HepG2 (cell line): ENCODE measurements around the gene CCDC28A.

Experiments
- CHD2 ChIP-seq: IDR thresholded peaks from 2 replicates; pipeline ENCODE4 v1.6.1; 2011; ENCODE audit warnings: low read depth, low read length, improper control_type of control experiment
- CREB1 ChIP-seq, 2 experiments: fragments of 450-650 bp in 1 of 2; IDR thresholded peaks; 2 replicates each; pipeline ENCODE4 v1.6.1; 2016 to 2017; ENCODE audit warnings: control low read depth in 1 of 2, mild to moderate bottlenecking in 1 of 2, missing compliant biosample characterization in 1 of 2, missing genetic modification characterization in 1 of 2
- IRF2 ChIP-seq: IDR thresholded peaks from 2 replicates; pipeline ENCODE4 v1.6.1; 2018; ENCODE audit warnings: missing genetic modification reagents, missing compliant biosample characterization
- RXRA ChIP-seq: sonication (generic); formaldehyde crosslinking; IDR thresholded peaks from 2 replicates; pipeline ENCODE4 v1.5.1; 2020; ENCODE audit warnings: missing genetic modification reagents
- ZNF350 ChIP-seq: sonication (generic); formaldehyde crosslinking; IDR thresholded peaks from 2 replicates; pipeline ENCODE4 v1.4.0; 2020; ENCODE audit warnings: mild to moderate bottlenecking, low read depth, missing genetic modification reagents, borderline replicate concordance

DNA sequence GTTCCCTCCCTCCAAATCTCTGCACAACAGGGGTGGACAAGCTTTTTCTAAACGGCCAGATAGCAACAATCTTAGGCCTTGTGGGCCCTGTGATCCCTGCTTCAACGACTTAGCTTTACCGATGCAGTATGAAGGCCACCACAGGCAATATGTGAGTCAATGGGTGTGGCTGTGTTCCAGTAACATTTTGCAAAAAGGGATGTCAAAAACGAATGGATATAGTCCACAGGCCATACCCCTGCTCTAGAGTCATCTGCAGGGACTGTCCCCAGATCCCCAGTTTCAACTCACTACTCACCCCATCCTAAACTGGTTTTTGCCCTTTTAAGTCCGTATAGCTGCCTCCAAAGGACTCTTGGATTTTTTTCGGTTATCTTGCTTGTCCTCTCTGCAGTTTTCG lies 56.7 kb downstream of the CCDC28A start:
- TF ChIP-seq ZNF350: no peak
- TF ChIP-seq CHD2: no peak
- TF ChIP-seq RXRA (CRISPR knock-in tag): no peak
- no peak for TF ChIP-seq CREB1 (IDR thresholded peaks at IDR 0.05)
- no peak for TF ChIP-seq CREB1 (CRISPR knock-in tag; IDR thresholded peaks at IDR 0.05)
- TF ChIP-seq IRF2 (CRISPR knock-in tag): no peak
